GM12878 (cell line): Measurements from ENCODE around the gene PPP1CA. TPM values are rescaled to one million over a fixed set of nuclear protein-coding genes. Genes with fewer than 3 reads are reported as not detected.

Experiments
- ATAC-seq: fragments of 200-7000 bp; cut with Tn5 transposase; 3 replicates; pipeline ENCODE4 v1.9.1; 2020; ENCODE audit warnings: mild to moderate bottlenecking, moderate library complexity
- BruUV-seq: library from RNA; stranded (reverse); fragments of 400-500 nt; replicated peaks from 2 replicates; lab custom pipeline; 2021; lab: Mats Ljungman, UMichigan
- CTCF ChIA-PET: fragments of 300-600 bp; sonication (Branson Sonifier 250); formaldehyde crosslinking; extraction: SDS; loops from one replicate; lab custom pipeline; 2021; ENCODE audit warnings: inconsistent platforms; lab: Yijun Ruan, JAX
- POLR2A ChIA-PET: fragments of 350-600 bp; formaldehyde crosslinking; extraction: SDS; loops from one replicate; lab custom pipeline; 2021; ENCODE audit warnings: inconsistent platforms; lab: Charles Lee
- RAD21 ChIA-PET: fragments of 300-600 bp; sonication (Branson Sonifier 250); formaldehyde crosslinking; loops from one replicate; lab custom pipeline; 2023; ENCODE audit warnings: antibody characterized with exemption; ENCODE audit not compliant: unreplicated experiment; lab: Charles Lee
- SMC1A ChIA-PET: fragments of 300-600 bp; sonication (Branson Sonifier 250); formaldehyde crosslinking; loops from one replicate; lab custom pipeline; 2023; ENCODE audit not compliant: unreplicated experiment, uncharacterized antibody; lab: Charles Lee
- DNase-seq: peaks from one replicate; pipeline ENCODE4 v3.0.0-alpha.2; 2011; ENCODE audit warnings: low read depth, low spot score
- FAIRE-seq: peaks from 3 replicates; lab custom pipeline; 2011; peaks lifted over from hg19 to GRCh38; lab: Jason Lieb, UNC
- H2AFZ ChIP-seq: 2 replicates; pipeline ENCODE4 v1.6.0; 2011; ENCODE audit warnings: low read depth, low read length, control low read depth; ENCODE audit not compliant: control insufficient read depth
- H3K27ac ChIP-seq: 2 replicates; pipeline ENCODE4 v1.5.1; 2011; ENCODE audit warnings: control low read depth; ENCODE audit not compliant: control insufficient read depth, insufficient read depth
- H3K27me3 ChIP-seq, 2 experiments: replicated peaks in 1 of 2; 2 replicates each; pipeline versions ENCODE4 v1.6.0 to v1.6.1; 2011; ENCODE audit warnings: low read length in 1 of 2; ENCODE audit not compliant: control insufficient read depth in 2 of 2, insufficient read depth in 2 of 2
- H3K36me3 ChIP-seq, 2 experiments: 2 replicates each; pipeline ENCODE4 v1.5.1; 2011; ENCODE audit warnings: low read length in 1 of 2; ENCODE audit not compliant: control insufficient read depth in 2 of 2, insufficient read depth in 2 of 2
- H3K4me1 ChIP-seq: 2 replicates; pipeline ENCODE4 v1.6.1; 2011; ENCODE audit warnings: mild to moderate bottlenecking, low read length, moderate library complexity, mixed read lengths; ENCODE audit not compliant: control insufficient read depth, insufficient read depth
- H3K4me2 ChIP-seq: 2 replicates; pipeline ENCODE4 v1.6.0; 2011; ENCODE audit warnings: control low read depth; ENCODE audit not compliant: control insufficient read depth, insufficient read depth
- H3K4me3 ChIP-seq: fragments of 200-600 bp; sonication (generic); 2 replicates; pipeline ENCODE4 v1.5.1; 2016
- H3K79me2 ChIP-seq: 2 replicates; pipeline ENCODE4 v1.6.0; 2011; ENCODE audit warnings: low read length; ENCODE audit not compliant: control insufficient read depth, insufficient read depth
- H3K9ac ChIP-seq: 2 replicates; pipeline ENCODE4 v1.8.0; 2011; ENCODE audit warnings: low read length, control low read depth, mixed read lengths; ENCODE audit not compliant: control insufficient read depth, insufficient read depth
- H3K9me3 ChIP-seq: replicated peaks from 3 replicates; pipeline ENCODE4 v1.5.1; 2011; ENCODE audit warnings: mild to moderate bottlenecking, low read length; ENCODE audit not compliant: control insufficient read depth, insufficient read depth
- H4K20me1 ChIP-seq: 2 replicates; pipeline ENCODE4 v1.6.0; 2011; ENCODE audit not compliant: control insufficient read depth, insufficient read depth
- BCL11A ChIP-seq: IDR thresholded peaks from 2 replicates; pipeline ENCODE4 v1.6.1; 2011; ENCODE audit warnings: low read depth, low read length
- CHD4 ChIP-seq: fragments of 200-600 bp; sonication (generic); IDR thresholded peaks from 2 replicates; pipeline ENCODE4 v1.6.1; 2016; ENCODE audit warnings: mild to moderate bottlenecking
- JUNB ChIP-seq: IDR thresholded peaks from 2 replicates; pipeline ENCODE4 v1.6.1; 2016; ENCODE audit warnings: antibody characterized with exemption, mild to moderate bottlenecking
- KDM1A ChIP-seq: fragments of 200-600 bp; sonication (generic); IDR thresholded peaks from 2 replicates; pipeline ENCODE4 v1.6.1; 2016; ENCODE audit warnings: borderline replicate concordance
- MEF2B ChIP-seq: fragments of 450-650 bp; IDR thresholded peaks from 2 replicates; pipeline ENCODE4 v1.6.1; 2018; ENCODE audit warnings: mild to moderate bottlenecking, moderate library complexity; ENCODE audit not compliant: partially characterized antibody, poor library complexity, severe bottlenecking
- NBN ChIP-seq: fragments of 450-650 bp; IDR thresholded peaks from 2 replicates; pipeline ENCODE4 v1.6.1; 2016
- POLR2AphosphoS2 ChIP-seq: IDR thresholded peaks from 2 replicates; pipeline ENCODE4 v1.6.1; 2011; ENCODE audit warnings: low read depth, mild to moderate bottlenecking, low read length, improper control_type of control experiment, moderate library complexity
- POLR2AphosphoS5 ChIP-seq: IDR thresholded peaks from 2 replicates; pipeline ENCODE4 v1.6.1; 2011; ENCODE audit warnings: mild to moderate bottlenecking, low read length, inconsistent platforms
- SMC3 ChIP-seq: IDR thresholded peaks from 2 replicates; pipeline ENCODE4 v1.6.1; 2011; ENCODE audit warnings: low read length, improper control_type of control experiment, borderline replicate concordance
- SREBF2 ChIP-seq: IDR thresholded peaks from 2 replicates; pipeline ENCODE4 v1.6.1; 2012; ENCODE audit warnings: mild to moderate bottlenecking, low read length
- STAT3 ChIP-seq: IDR thresholded peaks from 2 replicates; pipeline ENCODE4 v1.6.1; 2011; ENCODE audit warnings: low read depth, low read length, improper control_type of control experiment
- TCF12 ChIP-seq: IDR thresholded peaks from 2 replicates; pipeline ENCODE4 v1.6.1; 2011; ENCODE audit warnings: low read depth, mild to moderate bottlenecking, low read length
- ZNF207 ChIP-seq: fragments of 450-650 bp; IDR thresholded peaks from 2 replicates; pipeline ENCODE4 v1.6.1; 2014; ENCODE audit warnings: antibody characterized with exemption, mild to moderate bottlenecking, borderline replicate concordance
- ZNF24 ChIP-seq: fragments of 450-650 bp; IDR thresholded peaks from 2 replicates; pipeline ENCODE4 v1.6.1; 2017; ENCODE audit warnings: antibody characterized with exemption, mild to moderate bottlenecking
- WGBS: methylation state at CpG from one replicate; pipeline ENCODE4 v1.1.6; 2016; ENCODE audit warnings: low lambda C conversion rate; ENCODE audit not compliant: insufficient replicate concordance, insufficient coverage; ENCODE audit errors: missing lambda C conversion rate; 5-methylcytosine and 5-hydroxymethylcytosine counted together
- in situ Hi-C: fragments of 300-500 bp; cut with MboI; formaldehyde crosslinking; loops from 9 replicates; pipeline ENCODE4 v1.14.3; 2018; ENCODE audit warnings: mixed read lengths
- intact Hi-C: fragments of 100-400 bp; cut with micrococcal nuclease; formaldehyde crosslinking; loops from one replicate; pipeline ENCODE4 v1.14.2; 2022; ENCODE audit not compliant: unreplicated experiment
- polyA plus RNA-seq, 11 experiments: library from polyadenylated mRNA; depleted of rRNA in 4 of 11; unstranded in 6 of 11; stranded (reverse) in 5 of 11; fragments of >200 nt; fragmentation: Nextera tagmentation in 4 of 11; fragmentation: Illumina TruSeq in 1 of 11; extraction: Ambion mirVana in 4 of 11; extraction: Trizol in 1 of 11; gene quantifications; 1 replicate in 1 of 11; 2 replicates in 10 of 11; pipeline versions ENCODE4 v1.2.1 to v1.2.3, GENCODE V29; 2011 to 2016; ENCODE audit warnings: inconsistent platforms in 2 of 11, missing spikeins in 2 of 11, low read depth in 1 of 11
- total RNA-seq, 4 experiments: library from RNA; depleted of rRNA in 3 of 4; stranded (reverse); fragments of >200 nt in 3 of 4; fragmentation: Illumina TruSeq in 1 of 4; extraction: Trizol in 1 of 4; gene quantifications; 2 replicates each; pipeline versions ENCODE4 v1.2.1 to v1.2.3, GENCODE V29; 2013 to 2021
- TF ChIP-seq, protein P1 (sequence below), 3 experiments: IDR thresholded peaks in 2 of 3; conservative IDR thresholded peaks in 1 of 3; 2 replicates each; pipeline ENCODE4 v1.5.1; 2011; ENCODE audit warnings: low read depth in 3 of 3, low read length in 3 of 3, mild to moderate bottlenecking in 3 of 3, control low read depth in 2 of 3, moderate library complexity in 2 of 3, inconsistent platforms in 1 of 3, mixed read lengths in 1 of 3; ENCODE audit not compliant: control insufficient read depth in 2 of 3, insufficient read depth in 1 of 3; ENCODE audit errors: extremely low read depth in 1 of 3
- TF ChIP-seq, protein P2 (sequence below): fragments of 450-650 bp; formaldehyde crosslinking; IDR thresholded peaks from 2 replicates; pipeline ENCODE4 v1.4.0; 2022; ENCODE audit warnings: mild to moderate bottlenecking, moderate library complexity
- TF ChIP-seq, protein P3 (sequence below): fragments of 450-650 bp; IDR thresholded peaks from 2 replicates; pipeline ENCODE4 v1.6.1; 2014; ENCODE audit warnings: mild to moderate bottlenecking

The PPP1CA gene
- total and polyA plus RNA-seq, 10 of the 15 experiments (the other 5 are each of a cell fraction or from before 2014, with no cell fraction given): 26.4 to 458 (median 240) TPM

DNA sequence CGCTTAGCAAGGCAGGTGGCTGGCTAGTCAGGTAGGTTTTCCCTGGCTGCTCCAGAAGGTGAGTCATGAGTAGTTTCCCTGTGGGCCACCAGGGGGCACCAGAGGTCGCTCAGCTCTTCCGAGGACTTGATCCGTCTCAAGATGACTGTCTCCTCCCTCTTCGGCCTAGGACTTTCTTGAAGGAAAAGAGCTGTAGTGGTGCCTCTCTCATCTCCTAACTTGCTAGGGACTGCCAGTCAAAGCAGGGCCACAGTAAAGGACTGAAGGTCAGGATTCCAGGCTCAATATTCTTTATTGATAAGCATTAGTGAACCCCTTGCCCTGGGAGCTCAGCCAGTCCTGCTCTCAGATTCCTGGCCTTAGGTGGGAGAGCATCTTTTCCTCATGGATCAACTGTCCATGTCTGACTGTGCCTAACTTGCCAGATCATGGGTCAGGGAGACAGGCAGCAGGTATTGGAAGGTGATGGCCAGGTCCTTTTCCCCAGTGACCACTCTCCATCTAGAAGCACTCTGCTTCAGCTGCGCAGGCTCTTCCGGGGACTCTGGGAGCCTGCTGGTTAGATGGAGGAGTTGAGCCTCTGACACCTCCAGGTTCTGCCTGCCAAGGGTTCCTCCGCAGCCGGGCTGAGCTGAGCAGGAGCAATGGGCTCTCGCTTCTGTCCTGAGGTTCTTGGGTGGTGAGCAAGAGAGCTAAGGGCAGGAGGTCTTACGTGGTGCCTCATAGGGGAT, 50.2 kb downstream of the PPP1CA start:
- Histone ChIP-seq H3K27ac (peak overlapping the region; percentile 99), H3K9me3 (no peaks in the 10 kb centered on the region), H3K4me2 (peak overlapping the region; percentile 97), H3K4me3 (peak overlapping the region; percentile 98), H3K9ac (peak overlapping the region; percentile 40), H2AFZ (no peak overlapping the region), H3K36me3 (no peaks in the 10 kb centered on the region), H3K79me2 (peaks cover 19% of the 10 kb centered on the region), H3K4me1 (peaks cover 53% of the 10 kb centered on the region), H4K20me1 (no peaks in the 10 kb centered on the region), H3K27me3 (no peaks in the 10 kb centered on the region)
- no TSS peak for BruUV-seq
- intact Hi-C loops: loop anchor here (1.0 to 2.0 kb wide), 2 partner anchors 31 to 135 kb away; no protein-coding TSS in a partner anchor
- RAD21 ChIA-PET: interaction anchor here (0.5 to 10.1 kb wide), 18 partner anchors 20 to 298 kb away, joined by 3 to 525 read pairs (median 4); partner anchors contain the start of genes CLCF1, NUDT8, PITPNM1 and PPP1CA
- DNase-seq: no peak
- peak; percentile 9 for ATAC-seq
- WGBS: 6% methylated on average over 11 of the region's 11 CpGs
- POLR2A ChIA-PET: interaction anchor here (0.6 to 11.4 kb wide), 15 partner anchors 8 to 203 kb away, joined by 3 to 183 read pairs (median 6); partner anchors contain the start of genes ANKRD13D, CLCF1, GRK2 and PPP1CA
- in situ Hi-C loops: loop anchor here (5.0 kb wide), 1 partner anchor 36 kb away; no protein-coding TSS in a partner anchor
- SMC1A ChIA-PET: interaction anchor here (0.6 to 15.8 kb wide), 19 partner anchors 6 to 269 kb away, joined by 3 to 646 read pairs (median 4); partner anchors contain the start of genes CLCF1 and RAD9A
- CTCF ChIA-PET: interaction anchor here (0.6 to 26.2 kb wide), 36 partner anchors 9 to 915 kb away, joined by 3 to 1301 read pairs (median 4); partner anchors contain the start of genes ANKRD13D, CLCF1, GSTP1 and PPP1CA
- peak; percentile 76 for FAIRE-seq
- no peak for TF ChIP-seq MEF2B
- TF ChIP-seq, protein P1, sequence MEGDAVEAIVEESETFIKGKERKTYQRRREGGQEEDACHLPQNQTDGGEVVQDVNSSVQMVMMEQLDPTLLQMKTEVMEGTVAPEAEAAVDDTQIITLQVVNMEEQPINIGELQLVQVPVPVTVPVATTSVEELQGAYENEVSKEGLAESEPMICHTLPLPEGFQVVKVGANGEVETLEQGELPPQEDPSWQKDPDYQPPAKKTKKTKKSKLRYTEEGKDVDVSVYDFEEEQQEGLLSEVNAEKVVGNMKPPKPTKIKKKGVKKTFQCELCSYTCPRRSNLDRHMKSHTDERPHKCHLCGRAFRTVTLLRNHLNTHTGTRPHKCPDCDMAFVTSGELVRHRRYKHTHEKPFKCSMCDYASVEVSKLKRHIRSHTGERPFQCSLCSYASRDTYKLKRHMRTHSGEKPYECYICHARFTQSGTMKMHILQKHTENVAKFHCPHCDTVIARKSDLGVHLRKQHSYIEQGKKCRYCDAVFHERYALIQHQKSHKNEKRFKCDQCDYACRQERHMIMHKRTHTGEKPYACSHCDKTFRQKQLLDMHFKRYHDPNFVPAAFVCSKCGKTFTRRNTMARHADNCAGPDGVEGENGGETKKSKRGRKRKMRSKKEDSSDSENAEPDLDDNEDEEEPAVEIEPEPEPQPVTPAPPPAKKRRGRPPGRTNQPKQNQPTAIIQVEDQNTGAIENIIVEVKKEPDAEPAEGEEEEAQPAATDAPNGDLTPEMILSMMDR (IDR thresholded peaks at IDR 0.05 in 2 of 3, conservative IDR thresholded peaks at IDR 0.05 in 1 of 3; ENCODE audit: control insufficient read depth in 2 of 3, extremely low read depth in 1 of 3, insufficient read depth in 1 of 3, low read depth in 3 of 3, low read length in 3 of 3): peak; percentile 91 to 94 (median 93); a peak in 5 of 6 replicates
- TF ChIP-seq, protein P2, sequence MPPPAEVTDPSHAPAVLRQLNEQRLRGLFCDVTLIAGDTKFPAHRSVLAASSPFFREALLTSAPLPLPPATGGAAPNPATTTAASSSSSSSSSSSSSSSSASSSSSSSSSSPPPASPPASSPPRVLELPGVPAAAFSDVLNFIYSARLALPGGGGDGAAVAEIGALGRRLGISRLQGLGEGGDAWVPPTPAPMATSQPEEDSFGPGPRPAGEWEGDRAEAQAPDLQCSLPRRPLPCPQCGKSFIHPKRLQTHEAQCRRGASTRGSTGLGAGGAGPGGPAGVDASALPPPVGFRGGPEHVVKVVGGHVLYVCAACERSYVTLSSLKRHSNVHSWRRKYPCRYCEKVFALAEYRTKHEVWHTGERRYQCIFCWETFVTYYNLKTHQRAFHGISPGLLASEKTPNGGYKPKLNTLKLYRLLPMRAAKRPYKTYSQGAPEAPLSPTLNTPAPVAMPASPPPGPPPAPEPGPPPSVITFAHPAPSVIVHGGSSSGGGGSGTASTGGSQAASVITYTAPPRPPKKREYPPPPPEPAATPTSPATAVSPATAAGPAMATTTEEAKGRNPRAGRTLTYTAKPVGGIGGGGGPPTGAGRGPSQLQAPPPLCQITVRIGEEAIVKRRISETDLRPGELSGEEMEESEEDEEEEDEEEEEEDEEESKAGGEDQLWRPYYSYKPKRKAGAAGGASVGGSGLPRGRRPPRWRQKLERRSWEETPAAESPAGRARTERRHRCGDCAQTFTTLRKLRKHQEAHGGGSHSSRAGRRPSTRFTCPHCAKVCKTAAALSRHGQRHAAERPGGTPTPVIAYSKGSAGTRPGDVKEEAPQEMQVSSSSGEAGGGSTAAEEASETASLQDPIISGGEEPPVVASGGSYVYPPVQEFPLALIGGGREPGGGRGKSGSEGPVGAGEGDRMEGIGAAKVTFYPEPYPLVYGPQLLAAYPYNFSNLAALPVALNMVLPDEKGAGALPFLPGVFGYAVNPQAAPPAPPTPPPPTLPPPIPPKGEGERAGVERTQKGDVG: no peak
- TF ChIP-seq POLR2AphosphoS5: no peak
- TF ChIP-seq SREBF2: no peak
- peak; percentile 41; the same call in 1 of the 2 replicates for TF ChIP-seq NBN
- TF ChIP-seq JUNB: no peak; the same call in 1 of the 2 replicates
- no peak for TF ChIP-seq BCL11A
- TF ChIP-seq STAT3: no peak
- TF ChIP-seq TCF12: 0 out of 2 replicates have a peak, but pooled peaks have one; percentile 8
- TF ChIP-seq, protein P3, sequence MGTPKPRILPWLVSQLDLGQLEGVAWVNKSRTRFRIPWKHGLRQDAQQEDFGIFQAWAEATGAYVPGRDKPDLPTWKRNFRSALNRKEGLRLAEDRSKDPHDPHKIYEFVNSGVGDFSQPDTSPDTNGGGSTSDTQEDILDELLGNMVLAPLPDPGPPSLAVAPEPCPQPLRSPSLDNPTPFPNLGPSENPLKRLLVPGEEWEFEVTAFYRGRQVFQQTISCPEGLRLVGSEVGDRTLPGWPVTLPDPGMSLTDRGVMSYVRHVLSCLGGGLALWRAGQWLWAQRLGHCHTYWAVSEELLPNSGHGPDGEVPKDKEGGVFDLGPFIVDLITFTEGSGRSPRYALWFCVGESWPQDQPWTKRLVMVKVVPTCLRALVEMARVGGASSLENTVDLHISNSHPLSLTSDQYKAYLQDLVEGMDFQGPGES: no peak
- no peak for TF ChIP-seq CHD4
- TF ChIP-seq POLR2AphosphoS2: no peak
- TF ChIP-seq ZNF24: no peak
- TF ChIP-seq KDM1A: no peak
- TF ChIP-seq ZNF207: no peak
- TF ChIP-seq SMC3: peak; percentile 65
